H9 (cell line): Measurements from ENCODE around the gene CLBA1. TPM values are rescaled to one million over a fixed set of nuclear protein-coding genes. Genes with fewer than 3 reads are reported as not detected.

Source experiments
- DNase-seq: peaks from one replicate; pipeline ENCODE4 v3.0.0-alpha.2; 2017
- H2AFZ ChIP-seq: one replicate; pipeline ENCODE4 v1.6.1; 2013; ENCODE audit warnings: mild to moderate bottlenecking, low read length, control low read depth, moderate library complexity
- H2AK5ac ChIP-seq: 2 replicates; pipeline ENCODE4 v1.6.1; 2013; ENCODE audit warnings: low read length, control low read depth, mixed read lengths; ENCODE audit not compliant: insufficient read length
- H2BK120ac ChIP-seq: one replicate; pipeline ENCODE4 v1.6.1; 2013; ENCODE audit warnings: low read depth, mild to moderate bottlenecking, low read length, control low read depth, inconsistent platforms; ENCODE audit not compliant: poor library complexity, severe bottlenecking
- H2BK12ac ChIP-seq: 2 replicates; pipeline ENCODE4 v1.6.1; 2013; ENCODE audit warnings: low read length, control low read depth, mixed read lengths, low read depth; ENCODE audit not compliant: insufficient read length
- H2BK15ac ChIP-seq: 2 replicates; pipeline ENCODE4 v1.6.1; 2013; ENCODE audit warnings: low read depth, low read length, control low read depth
- H2BK20ac ChIP-seq: one replicate; pipeline ENCODE4 v1.6.1; 2013; ENCODE audit warnings: low read depth, mild to moderate bottlenecking, low read length, control low read depth, inconsistent platforms; ENCODE audit not compliant: poor library complexity, severe bottlenecking
- H2BK5ac ChIP-seq: 2 replicates; pipeline ENCODE4 v1.6.1; 2013; ENCODE audit warnings: low read length, control low read depth, mixed read lengths; ENCODE audit not compliant: insufficient read length
- H3K14ac ChIP-seq: 2 replicates; pipeline ENCODE4 v1.6.1; 2013; ENCODE audit warnings: low read length, control low read depth; ENCODE audit not compliant: insufficient read depth
- H3K18ac ChIP-seq: 2 replicates; pipeline ENCODE4 v1.6.1; 2013; ENCODE audit warnings: low read depth, mild to moderate bottlenecking, mixed read lengths, low read length, control low read depth; ENCODE audit not compliant: insufficient read length
- H3K23ac ChIP-seq: 2 replicates; pipeline ENCODE4 v1.6.1; 2013; ENCODE audit warnings: low read length, control low read depth, mixed read lengths, low read depth; ENCODE audit not compliant: insufficient read length
- H3K23me2 ChIP-seq: 2 replicates; pipeline ENCODE4 v1.6.1; 2013; ENCODE audit warnings: low read depth, mild to moderate bottlenecking, mixed read lengths, low read length, control low read depth; ENCODE audit not compliant: insufficient read length, poor library complexity, severe bottlenecking
- H3K27ac ChIP-seq: 2 replicates; pipeline ENCODE4 v1.5.1; 2013; ENCODE audit warnings: low read length, control low read depth, mixed read lengths, low read depth; ENCODE audit not compliant: insufficient read length
- H3K27me3 ChIP-seq: 2 replicates; pipeline ENCODE4 v1.6.1; 2013; ENCODE audit warnings: low read length, control low read depth, inconsistent platforms; ENCODE audit not compliant: insufficient read depth
- H3K4ac ChIP-seq: 2 replicates; pipeline ENCODE4 v1.6.1; 2013; ENCODE audit warnings: low read depth, mild to moderate bottlenecking, control low read depth, inconsistent platforms, low read length, moderate library complexity
- H3K4me1 ChIP-seq: 2 replicates; pipeline ENCODE4 v1.6.1; 2013; ENCODE audit warnings: low read length, control low read depth, inconsistent platforms; ENCODE audit not compliant: insufficient read depth
- H3K4me2 ChIP-seq: 2 replicates; pipeline ENCODE4 v1.6.1; 2013; ENCODE audit warnings: low read length, control low read depth, mixed read lengths; ENCODE audit not compliant: insufficient read length, insufficient read depth
- H3K56ac ChIP-seq: 2 replicates; pipeline ENCODE4 v1.6.1; 2013; ENCODE audit warnings: low read depth, mild to moderate bottlenecking, mixed read lengths, low read length, control low read depth; ENCODE audit not compliant: insufficient read length
- H3K79me1 ChIP-seq: 2 replicates; pipeline ENCODE4 v1.6.1; 2013; ENCODE audit warnings: low read depth, mild to moderate bottlenecking, moderate library complexity, low read length, control low read depth, inconsistent platforms; ENCODE audit not compliant: insufficient read depth, poor library complexity, severe bottlenecking
- H3K79me2 ChIP-seq: 2 replicates; pipeline ENCODE4 v1.6.1; 2013; ENCODE audit warnings: low read length, control low read depth, inconsistent platforms; ENCODE audit not compliant: insufficient read depth
- H3K9ac ChIP-seq: 2 replicates; pipeline ENCODE4 v1.6.1; 2013; ENCODE audit warnings: low read length, control low read depth, mixed read lengths; ENCODE audit not compliant: insufficient read length; ENCODE audit errors: extremely low read depth
- H3K9me3 ChIP-seq: one replicate; pipeline ENCODE4 v1.6.1; 2013; ENCODE audit warnings: low read depth, low read length, inconsistent platforms; ENCODE audit not compliant: control insufficient read depth
- H3T11ph ChIP-seq: one replicate; pipeline ENCODE4 v1.6.1; 2013; ENCODE audit warnings: mild to moderate bottlenecking, low read length, control low read depth, inconsistent platforms
- H4K20me1 ChIP-seq: one replicate; pipeline ENCODE4 v1.6.1; 2013; ENCODE audit not compliant: control insufficient read depth, insufficient read length, insufficient read depth
- H4K5ac ChIP-seq: 2 replicates; pipeline ENCODE4 v1.6.1; 2013; ENCODE audit warnings: low read depth, mild to moderate bottlenecking, mixed read lengths, low read length, control low read depth; ENCODE audit not compliant: insufficient read length
- H4K8ac ChIP-seq: replicated peaks from 2 replicates; pipeline ENCODE4 v1.6.1; 2013; ENCODE audit warnings: low read length, control low read depth, mixed read lengths, low read depth; ENCODE audit not compliant: insufficient read length
- H4K91ac ChIP-seq: 2 replicates; pipeline ENCODE4 v1.6.1; 2013; ENCODE audit warnings: low read depth, mild to moderate bottlenecking, moderate library complexity, mixed read lengths, low read length, control low read depth; ENCODE audit not compliant: insufficient read length
- H3K27ac Mint-ChIP-seq, 3 experiments: 2 replicates in 2 of 3; 3 replicates in 1 of 3; pipeline ENCODE4 v1.8.0; 2020 to 2021; ENCODE audit warnings: mixed read lengths in 3 of 3, mild to moderate bottlenecking in 1 of 3, moderate library complexity in 1 of 3
- H3K27me3 Mint-ChIP-seq: 2 replicates; pipeline ENCODE4 v1.8.0; 2021; ENCODE audit warnings: low read depth, mild to moderate bottlenecking, moderate library complexity, mixed read lengths
- H3K36me3 Mint-ChIP-seq, 3 experiments: 2 replicates in 2 of 3; 3 replicates in 1 of 3; pipeline ENCODE4 v1.8.0; 2020 to 2021; ENCODE audit warnings: low read depth in 3 of 3, mixed read lengths in 3 of 3; ENCODE audit not compliant: insufficient read depth in 1 of 3
- H3K4me1 Mint-ChIP-seq, 2 experiments: 2 replicates each; pipeline ENCODE4 v1.8.0; 2020; ENCODE audit warnings: mixed read lengths in 2 of 2
- H3K4me3 Mint-ChIP-seq, 2 experiments: 2 replicates in 1 of 2; 3 replicates in 1 of 2; pipeline ENCODE4 v1.8.0; 2020 to 2021; ENCODE audit warnings: mild to moderate bottlenecking in 2 of 2, mixed read lengths in 2 of 2, moderate library complexity in 1 of 2
- H3K9me3 Mint-ChIP-seq, 2 experiments: 2 replicates in 1 of 2; 3 replicates in 1 of 2; pipeline ENCODE4 v1.8.0; 2020; ENCODE audit warnings: mild to moderate bottlenecking in 2 of 2, mixed read lengths in 2 of 2, moderate library complexity in 1 of 2
- CTCF ChIP-seq: fragments of 200-600 bp; sonication (generic); conservative IDR thresholded peaks from 3 replicates; pipeline ENCODE4 v1.8.0; 2021; ENCODE audit warnings: antibody characterized with exemption, mild to moderate bottlenecking
- WGBS: extraction: QIAGEN DNeasy Blood & Tissue Kit; methylation state at CpG from one replicate; pipeline ENCODE4 v1.1.7; 2013; ENCODE audit warnings: missing lambda C conversion rate, low lambda C conversion rate, mixed read lengths; ENCODE audit not compliant: insufficient read length; ENCODE audit errors: extremely low coverage; 5-methylcytosine and 5-hydroxymethylcytosine counted together
- total RNA-seq: library from RNA; stranded (reverse); gene quantifications from 2 replicates; pipeline ENCODE4 v1.2.1, GENCODE V29; 2021

The CLBA1 gene
- total RNA-seq, 1 experiment from 2014 or later, result 2.4 TPM

- no CpG with 5 or more reads among the region's 10 CpGs for WGBS
These were observed 2.9 kb upstream of the CLBA1 start for GRCh38 chr14:104982548-104983230.

More at GRCh38 chr14:104982548-104983230, 2.9 kb upstream of the CLBA1 start:
- Histone ChIP-seq H2BK5ac (no peak overlapping the region), H4K5ac (no peak overlapping the region), H3K4me2 (no peak overlapping the region), H3K23me2 (peaks cover 3% of the 10 kb centered on the region), H3K79me1 (no peaks in the 10 kb centered on the region), H4K91ac (no peak overlapping the region), H2AK5ac (no peak overlapping the region), H3K79me2 (no peaks in the 10 kb centered on the region), H2AFZ (no peak overlapping the region), H3K4me1 (no peaks in the 10 kb centered on the region), H3K14ac (no peak overlapping the region), H3K4ac (no peak overlapping the region), H3K27ac (no peak overlapping the region), H2BK120ac (no peak overlapping the region), H3K23ac (no peak overlapping the region), H3K9ac (no peak overlapping the region), H4K20me1 (peaks cover 3% of the 10 kb centered on the region), H3K27me3 (peaks cover 7% of the 10 kb centered on the region; the same call in 1 of the 2 replicates), H2BK15ac (no peak overlapping the region), H2BK20ac (no peak overlapping the region), H3K9me3 (no peaks in the 10 kb centered on the region), H2BK12ac (no peak overlapping the region), H3K56ac (no peak overlapping the region), H3K18ac (no peak overlapping the region), H4K8ac (no peak overlapping the region), H3T11ph (no peak overlapping the region)
- H3K36me3 Mint-ChIP-seq, result no peaks in the 10 kb centered on the region
- no peaks in the 10 kb centered on the region; a peak in 1 of 5 replicates for H3K9me3 Mint-ChIP-seq
- H3K27ac Mint-ChIP-seq, result no peak overlapping the region
- H3K27me3 Mint-ChIP-seq, result peaks cover 39% of the 10 kb centered on the region
- no peak for TF ChIP-seq CTCF
- H3K4me1 Mint-ChIP-seq, result peaks cover 12 to 17% of the 10 kb centered on the region in 2 experiments
- no peak overlapping the region for H3K4me3 Mint-ChIP-seq
- no peak for DNase-seq
